Measurements from ENCODE around the gene CLRN1. TPM values are rescaled to one million over a fixed set of nuclear protein-coding genes. Genes with fewer than 3 reads are reported as not detected.

CLRN1 gene
- total RNA-seq, 2 donors from 2014 or later: not detected

DNA sequence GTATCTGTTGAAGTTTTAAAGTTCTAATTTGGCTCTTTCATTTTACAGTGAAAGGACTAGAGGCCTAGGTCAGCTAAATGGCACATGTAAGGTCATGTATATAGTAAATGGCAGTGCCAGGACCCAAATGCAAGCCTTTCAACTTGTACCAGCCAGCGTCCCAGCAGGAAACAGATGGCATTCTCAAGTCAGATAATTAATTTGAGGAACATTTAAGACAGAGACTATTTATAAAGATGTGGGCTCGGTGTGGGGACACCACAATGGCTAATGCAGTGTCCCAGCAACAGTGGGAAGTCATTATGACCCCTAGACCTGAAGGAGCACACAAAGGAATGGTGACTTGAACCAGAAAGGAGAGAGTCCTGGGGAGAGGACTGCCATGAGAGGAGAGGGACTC lies 73.4 kb downstream of the CLRN1 start:
- intact Hi-C loops (cut with DNase I): no loop called here
- H3K4me3 ChIP-seq: no peak overlapping the region
- no peaks in the 10 kb centered on the region for H3K4me1 ChIP-seq
- H3K9ac ChIP-seq (ENCODE audit: low read depth in 2 of 2, low read length in 2 of 2): no peak overlapping the region
- H3K36me3 ChIP-seq: no peaks in the 10 kb centered on the region
- H3K27ac ChIP-seq: no peak overlapping the region
- H3K9me3 ChIP-seq: no peaks in the 10 kb centered on the region
- DNase-seq: no peak
- H3K27me3 ChIP-seq: no peaks in the 10 kb centered on the region
- TF ChIP-seq, protein P1, sequence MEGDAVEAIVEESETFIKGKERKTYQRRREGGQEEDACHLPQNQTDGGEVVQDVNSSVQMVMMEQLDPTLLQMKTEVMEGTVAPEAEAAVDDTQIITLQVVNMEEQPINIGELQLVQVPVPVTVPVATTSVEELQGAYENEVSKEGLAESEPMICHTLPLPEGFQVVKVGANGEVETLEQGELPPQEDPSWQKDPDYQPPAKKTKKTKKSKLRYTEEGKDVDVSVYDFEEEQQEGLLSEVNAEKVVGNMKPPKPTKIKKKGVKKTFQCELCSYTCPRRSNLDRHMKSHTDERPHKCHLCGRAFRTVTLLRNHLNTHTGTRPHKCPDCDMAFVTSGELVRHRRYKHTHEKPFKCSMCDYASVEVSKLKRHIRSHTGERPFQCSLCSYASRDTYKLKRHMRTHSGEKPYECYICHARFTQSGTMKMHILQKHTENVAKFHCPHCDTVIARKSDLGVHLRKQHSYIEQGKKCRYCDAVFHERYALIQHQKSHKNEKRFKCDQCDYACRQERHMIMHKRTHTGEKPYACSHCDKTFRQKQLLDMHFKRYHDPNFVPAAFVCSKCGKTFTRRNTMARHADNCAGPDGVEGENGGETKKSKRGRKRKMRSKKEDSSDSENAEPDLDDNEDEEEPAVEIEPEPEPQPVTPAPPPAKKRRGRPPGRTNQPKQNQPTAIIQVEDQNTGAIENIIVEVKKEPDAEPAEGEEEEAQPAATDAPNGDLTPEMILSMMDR (IDR thresholded peaks at IDR 0.05): no peak

DNA sequence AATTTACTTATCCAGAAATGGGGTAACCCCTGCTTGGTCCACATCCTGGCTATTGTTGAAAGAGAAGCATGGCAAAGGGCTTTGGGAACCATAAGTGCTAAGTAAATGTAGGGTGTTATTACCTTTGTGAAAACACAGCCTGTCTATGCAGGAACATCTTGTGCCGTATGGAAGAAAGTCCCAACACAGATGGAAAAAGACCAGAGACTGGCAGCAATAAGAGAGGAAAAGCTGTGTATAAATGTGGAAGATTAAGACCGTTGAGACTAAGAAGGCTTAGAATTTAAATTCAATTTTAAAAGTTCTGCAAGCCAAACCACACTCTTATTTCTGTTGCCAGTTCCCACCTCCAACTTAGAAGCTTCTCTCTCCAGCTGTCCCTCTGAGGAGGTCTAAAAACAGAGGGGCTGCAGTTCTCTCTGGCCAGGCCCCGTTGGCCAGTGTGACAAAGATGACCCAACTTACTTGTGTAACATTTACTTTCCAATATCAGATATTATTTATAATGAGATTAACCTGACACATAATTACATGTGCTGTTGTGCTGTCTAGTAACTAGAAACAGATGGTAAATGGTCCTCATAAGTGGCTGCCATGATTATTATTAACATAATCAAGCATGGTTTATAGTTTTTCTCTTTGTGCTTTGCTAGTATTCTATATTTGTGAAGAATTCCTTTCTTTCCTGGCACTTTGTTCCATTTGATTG lies 74.3 kb downstream of the CLRN1 start:
- no peaks in the 10 kb centered on the region for H3K36me3 ChIP-seq
- TF ChIP-seq, protein P1 (IDR thresholded peaks at IDR 0.05): no peak
- H3K9me3 ChIP-seq: no peaks in the 10 kb centered on the region
- no peak overlapping the region for H3K4me3 ChIP-seq
- no peak overlapping the region for H3K9ac ChIP-seq (ENCODE audit: low read depth in 2 of 2, low read length in 2 of 2)
- DNase-seq: no peak
- intact Hi-C loops (cut with DNase I): no loop called here
- no peak overlapping the region for H3K27ac ChIP-seq
- no peaks in the 10 kb centered on the region for H3K27me3 ChIP-seq
- no peaks in the 10 kb centered on the region for H3K4me1 ChIP-seq

DNA sequence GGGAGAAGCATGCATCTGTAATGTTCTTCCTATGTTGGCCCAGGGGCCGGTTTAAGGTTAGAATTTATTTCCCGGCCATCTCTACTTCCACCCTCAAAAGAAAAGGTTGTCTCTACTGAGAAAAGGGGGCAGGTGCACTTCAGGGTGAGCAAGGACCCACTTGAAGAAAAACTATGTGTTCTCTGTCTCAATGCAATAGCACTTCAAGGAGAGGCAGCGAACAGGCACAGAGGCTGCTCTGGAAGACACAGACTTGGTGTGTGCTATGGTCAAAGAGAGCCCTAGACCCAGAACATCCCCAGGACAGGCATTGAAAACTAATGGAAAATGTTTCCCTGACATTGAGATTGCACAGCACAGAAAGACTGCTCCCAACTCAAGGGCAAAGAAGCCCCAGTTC lies 74.9 kb downstream of the CLRN1 start:
- Histone ChIP-seq H3K27ac (no peak overlapping the region), H3K4me1 (no peaks in the 10 kb centered on the region), H3K36me3 (no peaks in the 10 kb centered on the region), H3K9ac (ENCODE audit: low read depth in 2 of 2, low read length in 2 of 2) (no peak overlapping the region), H3K9me3 (no peaks in the 10 kb centered on the region), H3K4me3 (no peak overlapping the region), H3K27me3 (no peaks in the 10 kb centered on the region)
- no peak for DNase-seq
- intact Hi-C loops (cut with DNase I): no loop called here
- TF ChIP-seq, protein P1 (IDR thresholded peaks at IDR 0.05): no peak

DNA sequence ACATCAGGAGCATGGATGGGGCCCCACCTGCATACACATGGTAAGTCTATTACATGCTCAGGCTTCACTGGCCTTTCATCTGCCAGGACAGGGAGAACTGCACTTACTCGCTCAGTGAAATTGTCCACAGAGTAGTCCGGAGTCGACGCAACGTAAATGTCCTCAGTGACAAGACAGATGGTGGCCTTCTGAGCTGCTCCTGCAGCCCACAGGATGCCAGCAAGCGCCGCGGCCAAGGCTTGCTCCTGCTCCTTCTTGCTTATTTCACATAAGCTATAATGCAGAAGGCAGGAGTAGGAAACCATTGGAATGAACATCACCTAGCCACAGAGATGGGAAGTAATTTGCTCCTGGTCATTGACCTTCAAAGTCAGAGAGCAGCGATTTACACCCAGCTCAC lies 81.7 kb downstream of the CLRN1 start:
- Histone ChIP-seq H3K4me1 (no peaks in the 10 kb centered on the region), H3K36me3 (no peaks in the 10 kb centered on the region), H3K9ac (ENCODE audit: low read depth in 2 of 2, low read length in 2 of 2) (no peak overlapping the region), H3K4me3 (no peak overlapping the region), H3K9me3 (no peaks in the 10 kb centered on the region), H3K27ac (no peak overlapping the region), H3K27me3 (no peaks in the 10 kb centered on the region)
- TF ChIP-seq, protein P1 (IDR thresholded peaks at IDR 0.05): no peak
- DNase-seq: no peak
- intact Hi-C loops (cut with DNase I): no loop called here

DNA sequence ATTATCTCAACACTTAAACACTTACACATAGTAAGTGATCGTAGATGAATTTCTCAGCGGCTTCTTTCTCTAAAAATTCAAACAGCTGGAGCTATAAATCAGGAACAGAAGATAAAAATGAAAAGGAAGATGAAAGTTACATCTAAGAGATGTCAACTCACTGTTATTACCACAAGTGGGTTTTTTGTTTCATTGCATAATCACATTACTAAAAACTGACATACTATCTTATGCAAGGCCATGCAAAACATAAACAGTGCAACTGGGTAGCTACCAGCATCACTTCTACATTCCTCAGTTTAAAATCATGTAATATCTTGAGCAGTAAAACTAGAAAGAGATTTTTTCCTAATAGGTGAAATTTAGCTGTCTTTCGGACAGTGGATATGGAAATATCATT lies 82.2 kb downstream of the CLRN1 start:
- no peaks in the 10 kb centered on the region for H3K9me3 ChIP-seq
- H3K9ac ChIP-seq (ENCODE audit: low read depth in 2 of 2, low read length in 2 of 2): no peak overlapping the region
- H3K4me3 ChIP-seq: no peak overlapping the region
- H3K36me3 ChIP-seq: no peaks in the 10 kb centered on the region
- TF ChIP-seq, protein P1 (IDR thresholded peaks at IDR 0.05): no peak
- H3K27ac ChIP-seq: no peak overlapping the region
- no peaks in the 10 kb centered on the region for H3K27me3 ChIP-seq
- H3K4me1 ChIP-seq: no peaks in the 10 kb centered on the region
- intact Hi-C loops (cut with DNase I): no loop called here
- no peak for DNase-seq
